Liver (tissue), 9 donors: Measurements from ENCODE around the gene SLC2A9. TPM values are rescaled to one million over a fixed set of nuclear protein-coding genes. Genes with fewer than 3 reads are reported as not detected.

Experiments
- DNase-seq: peaks from one replicate; pipeline ENCODE4 v3.0.0-alpha.2; 2017; ENCODE audit warnings: low spot score
- H3K27ac ChIP-seq, 2 donors: one replicate each; pipeline ENCODE4 v1.7.0; 2013; ENCODE audit warnings: inconsistent platforms in 2 of 2, low read length in 2 of 2, control low read depth in 1 of 2, low read depth in 1 of 2, mild to moderate bottlenecking in 1 of 2
- H3K27me3 ChIP-seq, 4 donors: one replicate each; pipeline versions ENCODE4 v1.6.1 to v1.7.0; 2013; ENCODE audit warnings: low read length in 3 of 4, inconsistent platforms in 1 of 4, mild to moderate bottlenecking in 1 of 4, moderate library complexity in 1 of 4; ENCODE audit not compliant: control insufficient read depth in 4 of 4, insufficient read depth in 4 of 4
- H3K36me3 ChIP-seq, 4 donors: one replicate each; pipeline versions ENCODE4 v1.6.1 to v1.7.0; 2013; ENCODE audit warnings: low read length in 3 of 4, mild to moderate bottlenecking in 3 of 4, low read depth in 1 of 4, moderate library complexity in 1 of 4; ENCODE audit not compliant: control insufficient read depth in 4 of 4, insufficient read depth in 3 of 4
- H3K4me1 ChIP-seq, 4 donors: one replicate each; pipeline versions ENCODE4 v1.6.1 to v1.7.0; 2013; ENCODE audit warnings: low read length in 3 of 4, mild to moderate bottlenecking in 3 of 4, moderate library complexity in 1 of 4; ENCODE audit not compliant: control insufficient read depth in 4 of 4, insufficient read depth in 4 of 4
- H3K4me3 ChIP-seq, 3 donors: one replicate each; pipeline versions ENCODE4 v1.6.1 to v1.7.0; 2013; ENCODE audit warnings: low read length in 3 of 3, control low read depth in 1 of 3, low read depth in 1 of 3, mild to moderate bottlenecking in 1 of 3
- H3K9ac ChIP-seq, 2 donors: one replicate each; pipeline ENCODE4 v1.7.0; 2013; ENCODE audit warnings: low read length in 2 of 2, mild to moderate bottlenecking in 2 of 2, moderate library complexity in 2 of 2, control low read depth in 1 of 2, low read depth in 1 of 2
- H3K9me3 ChIP-seq, 4 donors: one replicate each; pipeline versions ENCODE4 v1.6.1 to v1.7.0; 2013; ENCODE audit warnings: low read length in 3 of 4; ENCODE audit not compliant: control insufficient read depth in 4 of 4
- ATF3 ChIP-seq: IDR thresholded peaks from 2 replicates; pipeline ENCODE4 v1.6.1; 2016; ENCODE audit warnings: antibody characterized with exemption
- CTCF ChIP-seq: fragments of 150-350 bp; IDR thresholded peaks from 2 replicates; pipeline ENCODE4 v1.5.1; 2017; ENCODE audit warnings: improper control_type of control experiment, low read depth, low read length; ENCODE audit not compliant: missing input control
- FOXA1 ChIP-seq: IDR thresholded peaks from 2 replicates; pipeline ENCODE4 v1.6.1; 2016; ENCODE audit warnings: antibody characterized with exemption
- FOXA2 ChIP-seq: IDR thresholded peaks from 2 replicates; pipeline ENCODE4 v1.6.1; 2016; ENCODE audit warnings: antibody characterized with exemption
- GABPA ChIP-seq, 2 donors: IDR thresholded peaks in 1 of 2; conservative IDR thresholded peaks in 1 of 2; 2 replicates each; pipeline ENCODE4 v1.6.1; 2016; ENCODE audit warnings: antibody characterized with exemption in 2 of 2, mild to moderate bottlenecking in 1 of 2, moderate library complexity in 1 of 2
- HNF4A ChIP-seq, 2 donors: conservative IDR thresholded peaks; 2 replicates each; pipeline ENCODE4 v1.6.1; 2016; ENCODE audit warnings: antibody characterized with exemption in 2 of 2, mild to moderate bottlenecking in 2 of 2
- HNF4G ChIP-seq: IDR thresholded peaks from 2 replicates; pipeline ENCODE4 v1.6.1; 2016; ENCODE audit warnings: antibody characterized with exemption
- JUND ChIP-seq, 2 donors: IDR thresholded peaks; 2 replicates each; pipeline ENCODE4 v1.6.1; 2016; ENCODE audit warnings: antibody characterized with exemption in 2 of 2
- MAX ChIP-seq: IDR thresholded peaks from 2 replicates; pipeline ENCODE4 v1.6.1; 2016; ENCODE audit warnings: antibody characterized with exemption
- NR2F2 ChIP-seq: IDR thresholded peaks from 2 replicates; pipeline ENCODE4 v1.6.1; 2016; ENCODE audit warnings: antibody characterized with exemption
- RAD21 ChIP-seq, 2 donors: IDR thresholded peaks; 2 replicates each; pipeline ENCODE4 v1.6.1; 2016; ENCODE audit warnings: antibody characterized with exemption in 2 of 2, mild to moderate bottlenecking in 2 of 2
- REST ChIP-seq: IDR thresholded peaks from 2 replicates; pipeline ENCODE4 v1.6.1; 2016; ENCODE audit warnings: antibody characterized with exemption, mild to moderate bottlenecking
- SP1 ChIP-seq: IDR thresholded peaks from 2 replicates; pipeline ENCODE4 v1.6.1; 2018; ENCODE audit warnings: antibody characterized with exemption, mild to moderate bottlenecking
- TAF1 ChIP-seq: conservative IDR thresholded peaks from 2 replicates; pipeline ENCODE4 v1.6.1; 2016; ENCODE audit warnings: antibody characterized with exemption, mild to moderate bottlenecking
- YY1 ChIP-seq: IDR thresholded peaks from 2 replicates; pipeline ENCODE4 v1.6.1; 2016; ENCODE audit warnings: antibody characterized with exemption, mild to moderate bottlenecking
- WGBS: extraction: QIAGEN DNeasy Blood & Tissue Kit; methylation state at CpG from one replicate; pipeline ENCODE4 v1.1.7; 2013; 5-methylcytosine and 5-hydroxymethylcytosine counted together
- polyA plus RNA-seq, 2 donors: library from polyadenylated mRNA; stranded (reverse) in 1 of 2; unstranded in 1 of 2; fragments of 200-250 nt in 1 of 2; fragments of >200 nt in 1 of 2; fragmentation: Nextera tagmentation in 1 of 2; extraction: Ambion mirVana in 1 of 2; gene quantifications; one replicate each; pipeline versions ENCODE4 v1.2.1 to v1.2.3, GENCODE V29; 2013 to 2015
- total RNA-seq, 2 donors: library from RNA; depleted of rRNA; stranded (reverse); fragments of >200 nt; gene quantifications; one replicate each; pipeline ENCODE4 v1.2.3, GENCODE V29; 2014
- donor health status: healthy.
- donor health status: healthy.
- donor health status: healthy.
- donor health status: healthy.
- donor health status: healthy.

SLC2A9 gene
- total and polyA plus RNA-seq, 4 donors, result 6.2 to 49.0 (median 21.6) TPM

GRCh38 chr4:9841072-9841471, 180.2 kb downstream of the SLC2A9 start:
- Histone ChIP-seq H3K4me1 (no peaks in the 10 kb centered on the region), H3K9ac (no peak overlapping the region), H3K36me3 (peaks cover 0 to 3% (median 0%) of the 10 kb centered on the region in 4 donors), H3K27ac (no peak overlapping the region), H3K27me3 (no peaks in the 10 kb centered on the region), H3K4me3 (no peak overlapping the region), H3K9me3 (peaks cover 0 to 13% (median 3%) of the 10 kb centered on the region in 4 donors)
- no peak for DNase-seq
- WGBS, result 96% methylated on average over 2 of the region's 2 CpGs
- TF ChIP-seq SP1, result no peak
- TF ChIP-seq HNF4A (conservative IDR thresholded peaks at IDR 0.05), result no peak
- no peak for TF ChIP-seq JUND (IDR thresholded peaks at IDR 0.05)
- no peak for TF ChIP-seq TAF1
- no peak for TF ChIP-seq FOXA2
- TF ChIP-seq YY1, result no peak
- no peak for TF ChIP-seq REST
- no peak for TF ChIP-seq RAD21 (IDR thresholded peaks at IDR 0.05)
- no peak for TF ChIP-seq HNF4G
- no peak for TF ChIP-seq FOXA1
- no peak for TF ChIP-seq CTCF
- no peak for TF ChIP-seq GABPA (IDR thresholded peaks at IDR 0.05 in 1 of 2, conservative IDR thresholded peaks at IDR 0.05 in 1 of 2)
- no peak for TF ChIP-seq MAX

GRCh38 chr4:9835430-9835829, 185.9 kb downstream of the SLC2A9 start:
- 88% methylated on average over 5 of the region's 5 CpGs for WGBS
- H3K4me3 ChIP-seq, result no peak overlapping the region

More at GRCh38 chr4:9835430-9835829, 185.9 kb downstream of the SLC2A9 start:
- Histone ChIP-seq H3K4me1 (no peaks in the 10 kb centered on the region), H3K9me3 (no peaks in the 10 kb centered on the region), H3K27me3 (no peaks in the 10 kb centered on the region), H3K36me3 (peaks cover 0 to 17% (median 6%) of the 10 kb centered on the region in 4 donors), H3K27ac (no peak overlapping the region), H3K9ac (no peak overlapping the region)
- TF ChIP-seq SP1 (no peak), ATF3 (no peak), REST (no peak), FOXA1 (no peak), HNF4G (no peak), HNF4A (conservative IDR thresholded peaks at IDR 0.05) (no peak), YY1 (no peak), RAD21 (IDR thresholded peaks at IDR 0.05) (no peak), NR2F2 (no peak), MAX (no peak), FOXA2 (no peak)
- no peak for DNase-seq
